SU-DHL-6 (cell line): ENCODE results near the gene ADCY10.

Experiments used
- EZH2phosphoT487 ChIP-seq: fragments of 200-600 bp; sonication (generic), shearing (Covaris generic); conservative IDR thresholded peaks from 2 replicates; pipeline ENCODE4 v1.6.1; 2018; ENCODE audit warnings: mild to moderate bottlenecking, antibody characterized with exemption, low read length, moderate library complexity, mixed read lengths
- TF ChIP-seq, protein P1 (sequence below): fragments of 200-600 bp; sonication (generic); IDR thresholded peaks from one replicate; pipeline ENCODE4 v1.5.1; 2017; ENCODE audit warnings: antibody characterized with exemption, mild to moderate bottlenecking, low read length, moderate library complexity; ENCODE audit not compliant: insufficient read depth, poor library complexity, severe bottlenecking

DNA sequence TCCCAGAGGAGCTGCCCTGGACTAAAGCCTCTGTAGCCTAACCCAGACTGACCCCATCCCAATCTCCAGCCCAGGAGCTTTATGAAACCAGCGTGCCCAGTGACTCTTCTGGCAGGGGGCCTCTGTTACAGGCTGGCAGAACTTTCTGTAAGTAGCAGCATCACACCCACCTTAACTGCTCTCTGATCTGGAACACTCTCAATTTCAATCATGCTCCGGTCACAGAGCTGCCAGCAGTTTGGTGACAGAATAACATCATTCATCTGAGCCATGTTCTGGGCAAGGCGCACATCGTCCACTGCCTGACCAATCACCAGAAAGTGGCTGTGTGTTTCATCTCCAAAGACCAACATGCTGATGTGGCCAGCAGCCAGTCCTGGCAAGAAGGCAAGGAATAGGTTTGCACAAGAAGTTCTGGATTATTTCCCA lies 14.7 kb downstream of the ADCY10 start:
- TF ChIP-seq, protein P1, sequence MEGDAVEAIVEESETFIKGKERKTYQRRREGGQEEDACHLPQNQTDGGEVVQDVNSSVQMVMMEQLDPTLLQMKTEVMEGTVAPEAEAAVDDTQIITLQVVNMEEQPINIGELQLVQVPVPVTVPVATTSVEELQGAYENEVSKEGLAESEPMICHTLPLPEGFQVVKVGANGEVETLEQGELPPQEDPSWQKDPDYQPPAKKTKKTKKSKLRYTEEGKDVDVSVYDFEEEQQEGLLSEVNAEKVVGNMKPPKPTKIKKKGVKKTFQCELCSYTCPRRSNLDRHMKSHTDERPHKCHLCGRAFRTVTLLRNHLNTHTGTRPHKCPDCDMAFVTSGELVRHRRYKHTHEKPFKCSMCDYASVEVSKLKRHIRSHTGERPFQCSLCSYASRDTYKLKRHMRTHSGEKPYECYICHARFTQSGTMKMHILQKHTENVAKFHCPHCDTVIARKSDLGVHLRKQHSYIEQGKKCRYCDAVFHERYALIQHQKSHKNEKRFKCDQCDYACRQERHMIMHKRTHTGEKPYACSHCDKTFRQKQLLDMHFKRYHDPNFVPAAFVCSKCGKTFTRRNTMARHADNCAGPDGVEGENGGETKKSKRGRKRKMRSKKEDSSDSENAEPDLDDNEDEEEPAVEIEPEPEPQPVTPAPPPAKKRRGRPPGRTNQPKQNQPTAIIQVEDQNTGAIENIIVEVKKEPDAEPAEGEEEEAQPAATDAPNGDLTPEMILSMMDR: no peak
- no peak for TF ChIP-seq EZH2phosphoT487
